ENCODE data around the gene PRELID2.
"Not testable (repeated sequence)": the region's sequence is repeated elsewhere in the genome, so short reads cannot be mapped to it uniquely, and the experiment has no call there.

The PRELID2 gene

DNA sequence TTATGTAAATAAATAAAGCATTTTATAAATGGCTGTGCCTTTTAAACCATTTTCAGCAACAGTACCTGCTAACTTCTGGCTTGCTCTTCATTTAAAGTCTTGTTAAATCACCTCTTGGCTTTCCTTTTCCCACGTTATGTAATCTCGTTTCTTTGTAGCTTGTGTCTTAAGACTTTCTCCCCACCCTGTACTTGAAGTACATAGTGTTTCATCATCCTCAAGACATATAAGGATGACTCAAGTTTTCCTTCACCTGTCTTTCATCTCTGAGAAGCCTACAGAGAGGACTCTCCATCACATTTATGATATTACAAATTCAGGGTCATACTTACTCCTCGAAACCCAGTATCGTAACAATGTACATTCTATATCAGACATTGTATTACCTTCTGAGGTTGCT, 33.9 kb downstream of the PRELID2 start:
- no peaks in the 10 kb centered on the region for H3K4me1 ChIP-seq (ENCODE audit: low read length)
- no peaks in the 10 kb centered on the region for H3K36me3 ChIP-seq (replicated peaks; ENCODE audit: low read depth, low read length)
- H3K9ac ChIP-seq (ENCODE audit: low read length): no peak overlapping the region
- no peak overlapping the region for H2AFZ ChIP-seq (ENCODE audit: low read depth, low read length)
- H3K9me3 ChIP-seq (ENCODE audit: insufficient read depth, low read length): no peaks in the 10 kb centered on the region
- H3K4me3 ChIP-seq (ENCODE audit: low read length): no peak overlapping the region
- no peak for TF ChIP-seq EZH2phosphoT487 (IDR thresholded peaks at IDR 0.05; ENCODE audit: low read depth)
- TF ChIP-seq, protein P1, sequence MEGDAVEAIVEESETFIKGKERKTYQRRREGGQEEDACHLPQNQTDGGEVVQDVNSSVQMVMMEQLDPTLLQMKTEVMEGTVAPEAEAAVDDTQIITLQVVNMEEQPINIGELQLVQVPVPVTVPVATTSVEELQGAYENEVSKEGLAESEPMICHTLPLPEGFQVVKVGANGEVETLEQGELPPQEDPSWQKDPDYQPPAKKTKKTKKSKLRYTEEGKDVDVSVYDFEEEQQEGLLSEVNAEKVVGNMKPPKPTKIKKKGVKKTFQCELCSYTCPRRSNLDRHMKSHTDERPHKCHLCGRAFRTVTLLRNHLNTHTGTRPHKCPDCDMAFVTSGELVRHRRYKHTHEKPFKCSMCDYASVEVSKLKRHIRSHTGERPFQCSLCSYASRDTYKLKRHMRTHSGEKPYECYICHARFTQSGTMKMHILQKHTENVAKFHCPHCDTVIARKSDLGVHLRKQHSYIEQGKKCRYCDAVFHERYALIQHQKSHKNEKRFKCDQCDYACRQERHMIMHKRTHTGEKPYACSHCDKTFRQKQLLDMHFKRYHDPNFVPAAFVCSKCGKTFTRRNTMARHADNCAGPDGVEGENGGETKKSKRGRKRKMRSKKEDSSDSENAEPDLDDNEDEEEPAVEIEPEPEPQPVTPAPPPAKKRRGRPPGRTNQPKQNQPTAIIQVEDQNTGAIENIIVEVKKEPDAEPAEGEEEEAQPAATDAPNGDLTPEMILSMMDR (IDR thresholded peaks at IDR 0.05; ENCODE audit: low read depth, low read length): no peak
- H3K4me2 ChIP-seq (ENCODE audit: low read length): no peak overlapping the region
- H4K20me1 ChIP-seq (ENCODE audit: insufficient read depth, low read length): no peaks in the 10 kb centered on the region
- H3K27ac ChIP-seq (ENCODE audit: low read length): no peak overlapping the region
- H3K79me2 ChIP-seq (ENCODE audit: low read length): no peaks in the 10 kb centered on the region
- no peaks in the 10 kb centered on the region for H3K27me3 ChIP-seq (ENCODE audit: low read depth, low read length)

DNA sequence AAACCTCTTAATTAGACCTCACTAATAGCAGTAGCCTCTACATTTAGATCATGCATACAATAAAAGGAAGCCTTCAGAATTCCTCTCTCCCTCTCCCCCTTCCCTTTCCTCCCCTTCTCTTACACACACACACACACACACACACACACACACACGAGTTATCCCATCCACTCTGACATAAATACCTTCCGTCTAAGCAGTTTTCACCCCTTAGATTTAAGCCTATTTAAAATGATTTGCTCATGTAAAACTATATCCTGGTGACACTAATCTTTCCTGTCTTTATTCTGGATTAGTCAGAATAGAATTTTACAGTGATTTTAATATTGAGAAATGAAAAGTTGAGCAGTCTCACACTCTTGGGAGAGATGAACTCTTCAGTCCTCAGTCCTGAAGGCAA, 35.0 kb downstream of the PRELID2 start:
- no peak overlapping the region for H3K4me3 ChIP-seq (ENCODE audit: low read length)
- no peak overlapping the region for H3K9ac ChIP-seq (ENCODE audit: low read length)
- no peaks in the 10 kb centered on the region for H3K4me1 ChIP-seq (ENCODE audit: low read length)
- no peaks in the 10 kb centered on the region for H4K20me1 ChIP-seq (ENCODE audit: insufficient read depth, low read length)
- H3K9me3 ChIP-seq (ENCODE audit: insufficient read depth, low read length): no peaks in the 10 kb centered on the region
- no peak overlapping the region for H3K27ac ChIP-seq (ENCODE audit: low read length)
- H3K27me3 ChIP-seq (ENCODE audit: low read depth, low read length): no peaks in the 10 kb centered on the region
- TF ChIP-seq, protein P1 (IDR thresholded peaks at IDR 0.05; ENCODE audit: low read depth, low read length): no peak
- TF ChIP-seq EZH2phosphoT487 (IDR thresholded peaks at IDR 0.05; ENCODE audit: low read depth): no peak
- no peaks in the 10 kb centered on the region for H3K79me2 ChIP-seq (ENCODE audit: low read length)
- no peaks in the 10 kb centered on the region for H3K36me3 ChIP-seq (replicated peaks; ENCODE audit: low read depth, low read length)
- H3K4me2 ChIP-seq (ENCODE audit: low read length): no peak overlapping the region
- no peak overlapping the region for H2AFZ ChIP-seq (ENCODE audit: low read depth, low read length)

DNA sequence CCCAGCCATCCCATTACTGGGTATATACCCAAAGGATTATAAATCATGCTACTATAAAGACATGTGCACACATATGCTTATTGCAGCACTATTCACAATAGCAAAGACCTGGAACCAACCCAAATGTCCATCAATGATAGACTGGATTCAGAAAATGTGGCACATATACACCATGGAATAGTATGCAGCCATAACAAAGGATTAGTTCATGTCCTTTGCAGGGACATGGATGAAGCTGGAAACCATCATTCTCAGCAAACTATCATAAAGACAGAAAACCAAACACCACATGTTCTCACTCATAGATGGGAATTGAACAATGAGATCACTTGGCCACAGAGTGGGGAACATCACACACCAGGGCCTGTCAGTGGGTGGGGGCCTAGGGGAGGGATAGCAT, 36.6 kb downstream of the PRELID2 start:
- not testable (repeated sequence) for H2AFZ ChIP-seq (ENCODE audit: low read depth, low read length); H3K4me2 ChIP-seq (ENCODE audit: low read length); H3K9ac ChIP-seq (ENCODE audit: low read length); H3K27me3 ChIP-seq (ENCODE audit: low read depth, low read length); H3K27ac ChIP-seq (ENCODE audit: low read length); H3K4me1 ChIP-seq (ENCODE audit: low read length); H3K36me3 ChIP-seq (replicated peaks; ENCODE audit: low read depth, low read length); H3K9me3 ChIP-seq (ENCODE audit: insufficient read depth, low read length); H3K79me2 ChIP-seq (ENCODE audit: low read length); H4K20me1 ChIP-seq (ENCODE audit: insufficient read depth, low read length); H3K4me3 ChIP-seq (ENCODE audit: low read length)

DNA sequence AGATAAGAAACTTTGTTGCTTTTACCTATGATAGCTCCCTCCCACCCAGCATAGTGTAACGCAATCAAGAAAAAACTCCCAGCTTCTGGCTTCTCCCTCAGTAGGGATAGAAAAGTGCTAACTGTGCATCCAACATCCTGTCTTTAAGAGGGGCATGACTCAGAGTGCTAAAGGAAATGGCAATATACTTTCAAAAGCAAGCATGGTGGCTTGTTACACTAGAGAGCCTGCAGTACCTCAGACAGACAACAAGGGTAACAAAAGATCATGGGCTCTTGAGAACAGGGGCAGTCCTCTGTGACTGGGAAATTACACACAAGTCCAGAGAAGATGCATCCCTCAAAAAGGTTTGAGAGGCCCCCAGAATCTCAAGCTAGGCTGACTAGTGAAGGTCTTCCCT, 37.8 kb downstream of the PRELID2 start:
- Histone ChIP-seq H2AFZ (ENCODE audit: low read depth, low read length) (no peak overlapping the region), H3K4me1 (ENCODE audit: low read length) (no peaks in the 10 kb centered on the region), H3K79me2 (ENCODE audit: low read length) (no peaks in the 10 kb centered on the region), H3K36me3 (replicated peaks; ENCODE audit: low read depth, low read length) (no peaks in the 10 kb centered on the region), H3K27ac (ENCODE audit: low read length) (no peak overlapping the region), H3K9ac (ENCODE audit: low read length) (no peak overlapping the region), H3K9me3 (ENCODE audit: insufficient read depth, low read length) (no peaks in the 10 kb centered on the region), H3K4me3 (ENCODE audit: low read length) (no peak overlapping the region), H3K4me2 (ENCODE audit: low read length) (no peak overlapping the region), H3K27me3 (ENCODE audit: low read depth, low read length) (no peaks in the 10 kb centered on the region), H4K20me1 (ENCODE audit: insufficient read depth, low read length) (no peaks in the 10 kb centered on the region)
- TF ChIP-seq, protein P1 (IDR thresholded peaks at IDR 0.05; ENCODE audit: low read depth, low read length): no peak
- no peak for TF ChIP-seq EZH2phosphoT487 (IDR thresholded peaks at IDR 0.05; ENCODE audit: low read depth)

DNA sequence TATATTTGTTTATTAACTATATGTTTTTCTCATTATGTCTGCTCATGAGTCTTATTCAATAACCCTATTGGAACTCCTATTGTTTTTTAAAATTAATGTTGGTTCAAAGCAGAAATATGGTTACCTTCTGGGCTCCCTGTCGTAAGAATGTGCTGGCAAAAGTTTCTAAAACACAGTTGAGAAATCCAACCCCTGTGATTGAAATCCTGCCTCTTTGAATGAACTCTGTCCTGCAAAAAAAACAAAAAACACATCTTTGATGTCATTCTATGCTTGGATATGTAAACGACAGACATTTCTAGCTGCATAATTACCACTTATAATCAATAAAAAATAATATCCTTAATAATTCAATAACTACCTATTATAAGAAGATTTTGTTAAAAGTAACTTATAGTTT, 38.8 kb downstream of the PRELID2 start:
- Histone ChIP-seq H3K79me2 (ENCODE audit: low read length) (no peaks in the 10 kb centered on the region), H2AFZ (ENCODE audit: low read depth, low read length) (no peak overlapping the region), H3K4me1 (ENCODE audit: low read length) (no peaks in the 10 kb centered on the region), H4K20me1 (ENCODE audit: insufficient read depth, low read length) (no peaks in the 10 kb centered on the region), H3K27me3 (ENCODE audit: low read depth, low read length) (no peaks in the 10 kb centered on the region), H3K4me3 (ENCODE audit: low read length) (no peak overlapping the region), H3K9me3 (ENCODE audit: insufficient read depth, low read length) (no peaks in the 10 kb centered on the region), H3K36me3 (replicated peaks; ENCODE audit: low read depth, low read length) (no peaks in the 10 kb centered on the region), H3K4me2 (ENCODE audit: low read length) (no peak overlapping the region), H3K9ac (ENCODE audit: low read length) (no peak overlapping the region), H3K27ac (ENCODE audit: low read length) (no peak overlapping the region)
- TF ChIP-seq, protein P1 (IDR thresholded peaks at IDR 0.05; ENCODE audit: low read depth, low read length): no peak
- TF ChIP-seq EZH2phosphoT487 (IDR thresholded peaks at IDR 0.05; ENCODE audit: low read depth): no peak

Measured in OCI-LY3 (cell line).